Measurements from ENCODE around the gene COQ7.
A peak's percentile ranks its signal among the peaks of the same experiment; 100 is the strongest.

Gene COQ7

DNA sequence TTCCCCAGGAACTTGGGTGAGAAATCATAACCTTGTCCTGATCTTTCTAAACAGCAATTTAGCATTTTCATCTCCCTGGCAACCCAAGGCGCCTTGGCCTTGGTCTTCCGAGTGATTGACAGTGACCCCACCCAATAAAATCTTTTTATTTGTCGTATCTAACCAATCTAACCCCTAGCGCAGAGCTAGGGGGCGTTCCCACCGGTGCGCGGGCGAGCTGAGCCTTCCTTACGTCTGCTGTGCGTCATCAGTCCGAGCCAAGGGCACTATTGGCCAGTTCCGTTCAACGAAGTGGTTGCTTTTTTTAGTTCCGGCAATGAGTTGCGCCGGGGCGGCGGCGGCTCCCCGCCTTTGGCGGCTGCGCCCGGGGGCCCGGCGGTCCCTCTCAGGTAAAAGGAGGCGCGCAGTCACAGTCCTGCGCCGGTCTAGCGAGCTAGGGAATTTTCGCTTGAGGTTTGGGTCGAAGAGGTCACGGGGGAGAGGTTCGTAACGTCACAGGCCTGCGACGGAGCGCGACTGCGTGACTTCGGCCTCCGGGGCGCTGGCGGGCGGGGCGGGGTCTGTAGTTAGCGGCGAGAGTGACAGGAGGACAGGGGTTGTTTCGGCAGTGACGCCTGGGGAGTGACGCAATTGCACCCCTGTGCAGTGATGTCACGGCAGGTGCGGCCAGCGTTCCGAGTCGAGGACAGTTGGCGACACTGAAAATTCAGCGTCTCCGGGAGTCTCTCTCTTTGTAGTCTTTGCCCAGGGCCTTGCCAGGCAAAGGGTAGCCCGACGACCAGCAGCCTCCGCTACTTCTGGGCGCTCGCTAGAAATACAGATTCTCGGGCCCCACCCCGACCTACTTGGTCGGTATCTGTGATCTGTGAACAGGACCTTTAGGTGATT, at the start of gene COQ7:
Gene COQ7, plus strand, starts transcription at position 266 of the 888 bp plus-strand sequence. Its CDS starts 51 bp downstream, at position 317.
- peak; percentile 98 to 99 for DNase-seq

- DNase-seq = no peak
Observed at GRCh38 chr16:19020689-19021088, 46.7 kb upstream of the COQ7 start.

GRCh38 chr16:19021747-19022146, 45.7 kb upstream of the COQ7 start:
- DNase-seq = no peak

DNA sequence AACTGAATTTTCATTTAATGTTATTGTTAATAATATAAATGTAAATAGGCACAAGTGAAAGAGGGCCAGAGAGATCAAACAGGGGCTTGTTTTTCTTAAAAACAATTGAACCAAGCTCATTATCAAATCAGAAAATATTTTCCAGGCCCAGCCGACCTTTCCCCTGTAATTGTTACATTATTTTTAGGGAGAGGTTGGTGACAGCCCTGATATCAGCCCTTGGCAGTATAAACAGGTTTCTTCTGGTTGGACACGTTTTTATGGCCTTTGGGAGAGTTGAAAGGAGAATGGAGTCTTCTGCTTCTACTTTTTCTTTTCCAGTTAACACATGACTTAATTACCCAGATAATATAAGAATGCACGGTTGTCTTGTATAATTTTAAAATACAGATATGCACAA, 40.0 kb upstream of the COQ7 start:
- DNase-seq = no peak

GRCh38 chr16:19029980-19030379, 37.4 kb upstream of the COQ7 start:
- no peak for DNase-seq

DNA sequence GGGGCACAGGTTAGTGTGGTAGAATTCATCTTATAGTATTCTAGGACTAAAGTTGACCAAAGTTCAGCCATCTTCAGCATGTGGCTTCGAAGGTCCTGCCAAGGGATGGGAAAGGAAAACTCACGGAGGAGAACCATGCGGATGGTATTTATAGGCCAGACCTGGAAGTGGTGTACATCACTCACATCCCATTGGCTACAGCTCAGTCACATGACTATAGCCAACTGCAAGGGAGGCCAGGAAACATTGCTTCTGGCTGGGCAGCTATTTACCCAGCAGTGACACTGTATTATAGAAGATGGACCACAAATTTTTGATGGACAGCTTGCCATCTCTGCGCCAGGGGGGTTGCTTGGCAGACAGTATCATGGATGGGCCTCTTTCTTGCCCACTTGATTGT, 35.7 kb upstream of the COQ7 start:
- no peak for DNase-seq

- no peak for DNase-seq
Observed at GRCh38 chr16:19033761-19034160, 33.7 kb upstream of the COQ7 start.

DNA sequence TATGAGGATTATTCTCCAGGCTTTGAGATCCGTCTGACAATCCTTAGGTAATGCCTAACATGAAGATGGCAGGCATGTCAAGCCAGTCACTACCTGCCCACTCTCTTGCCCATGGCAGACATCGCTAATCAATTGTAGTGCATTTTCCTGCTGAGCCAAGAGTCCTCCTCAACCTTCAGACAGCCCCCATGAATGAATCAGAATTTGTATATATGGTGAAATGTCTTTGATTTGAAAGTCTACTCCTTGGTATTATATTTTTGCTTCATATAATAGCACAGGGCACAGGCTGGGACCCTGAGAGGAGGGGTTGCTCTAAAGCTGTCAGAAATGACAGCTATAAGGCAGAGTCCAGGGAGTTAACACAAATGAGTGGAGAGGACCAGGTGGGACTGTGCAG, 27.0 kb upstream of the COQ7 start:
- no peak for DNase-seq

- DNase-seq = no peak
Observed at GRCh38 chr16:19044769-19045168, 22.6 kb upstream of the COQ7 start.

DNA sequence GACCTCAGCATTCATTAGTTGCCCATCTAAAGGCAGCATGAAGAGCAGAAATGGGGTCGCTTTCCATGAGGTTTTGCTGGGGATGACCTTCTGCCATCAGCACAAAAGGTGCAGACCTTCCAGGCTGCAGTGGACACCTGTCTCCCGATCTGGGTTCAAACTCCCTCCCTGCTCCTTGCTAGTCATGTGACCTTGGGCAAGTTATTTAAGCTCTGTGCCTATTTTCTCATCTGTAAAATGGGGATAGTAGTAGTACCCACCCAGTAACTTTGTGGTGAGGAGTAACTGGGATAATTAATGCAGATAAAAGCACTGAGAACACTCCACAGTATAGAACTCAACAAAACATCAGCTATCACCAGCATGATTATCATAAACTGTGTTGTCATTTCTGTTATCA, 21.4 kb upstream of the COQ7 start:
- no peak for DNase-seq

DNA sequence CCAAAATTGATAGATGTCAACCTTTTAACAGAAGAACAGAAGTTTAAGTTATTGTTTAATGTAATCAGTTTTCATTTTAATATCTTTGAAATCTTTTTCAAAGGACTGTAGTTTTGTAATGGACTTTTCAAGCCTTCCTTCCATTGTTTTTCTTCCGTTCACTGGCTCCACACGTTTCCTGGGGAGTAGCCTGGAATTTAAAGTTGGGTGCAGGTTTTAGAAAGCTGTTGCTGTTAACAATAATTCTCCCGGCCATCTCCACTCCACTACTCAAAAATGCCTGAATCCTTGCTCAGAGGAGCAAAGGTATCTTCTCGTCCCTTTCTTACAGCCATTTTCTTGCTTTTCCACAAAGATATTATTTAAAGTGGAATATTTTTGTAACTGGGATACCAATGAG, 4.7 kb upstream of the COQ7 start:
- no peak for DNase-seq

DNA sequence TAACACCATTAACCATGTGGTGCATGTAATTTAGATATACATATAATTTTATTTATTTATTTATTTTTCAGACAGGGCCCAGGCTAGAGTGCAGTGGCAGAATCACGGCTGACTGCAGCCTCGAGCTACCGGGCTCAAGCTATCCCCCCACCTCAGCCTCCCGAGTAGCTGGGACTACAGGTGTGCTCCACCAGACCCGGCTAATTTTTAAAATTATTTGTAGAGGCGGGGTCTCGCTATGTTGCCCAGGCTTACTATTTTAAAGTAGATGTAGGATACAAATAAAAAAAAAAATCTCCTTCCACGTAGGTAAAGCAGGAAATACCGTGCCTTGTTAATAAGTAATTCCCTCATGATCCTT, 446 bp upstream of the COQ7 start:
- DNase-seq = no peak

DNA sequence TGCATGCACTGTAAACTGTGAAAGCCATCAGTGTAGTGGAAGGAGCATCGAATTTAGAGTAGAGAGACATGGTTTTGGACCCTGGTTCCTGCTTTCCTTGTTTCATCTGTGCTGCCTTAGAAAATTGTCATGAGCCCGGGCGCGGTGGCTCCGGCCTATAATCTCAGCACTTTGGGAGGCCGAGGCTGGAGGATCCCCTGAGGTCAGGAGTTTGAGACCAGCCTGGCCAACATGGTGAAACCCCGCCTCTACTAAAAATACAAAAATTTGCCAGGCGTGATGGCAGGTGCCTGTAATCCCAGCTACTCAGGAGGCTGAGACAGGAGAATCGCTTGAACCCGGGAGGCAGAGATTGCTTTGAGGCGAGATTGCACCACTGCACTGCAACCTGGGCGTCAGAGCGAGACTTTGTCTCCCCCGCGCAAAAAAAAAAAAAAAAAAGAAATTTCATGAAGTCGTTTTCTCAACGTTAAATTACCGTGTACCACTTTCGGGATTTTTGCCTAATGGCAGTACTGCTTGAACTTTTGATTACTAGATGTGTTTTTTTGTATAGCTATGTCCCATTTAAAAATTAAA, 912 bp downstream of the COQ7 start:
- no peak for DNase-seq

GRCh38 chr16:19071811-19072777, 4.7 kb downstream of the COQ7 start:
- peak; percentile 8 to 13 for DNase-seq

DNA sequence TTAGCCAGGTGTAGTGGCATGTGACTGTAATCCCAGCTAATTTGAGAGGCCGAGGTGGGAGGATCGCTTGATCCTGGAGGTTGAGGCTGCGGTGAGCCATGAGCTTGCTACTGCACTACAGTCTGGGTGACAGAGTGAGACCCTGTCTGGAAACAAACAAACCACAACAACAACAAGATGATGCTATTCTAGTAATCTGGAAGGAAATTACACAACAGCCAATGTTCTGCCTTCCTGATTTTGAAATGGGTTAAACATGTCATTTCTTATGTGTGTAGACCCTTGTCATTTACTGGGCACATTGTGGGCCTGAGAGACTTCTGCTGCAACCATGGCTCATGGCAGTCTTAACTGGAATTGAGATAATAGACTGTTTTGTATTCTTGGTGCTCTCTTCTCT, 5.9 kb downstream of the COQ7 start:
- DNase-seq = no peak

DNA sequence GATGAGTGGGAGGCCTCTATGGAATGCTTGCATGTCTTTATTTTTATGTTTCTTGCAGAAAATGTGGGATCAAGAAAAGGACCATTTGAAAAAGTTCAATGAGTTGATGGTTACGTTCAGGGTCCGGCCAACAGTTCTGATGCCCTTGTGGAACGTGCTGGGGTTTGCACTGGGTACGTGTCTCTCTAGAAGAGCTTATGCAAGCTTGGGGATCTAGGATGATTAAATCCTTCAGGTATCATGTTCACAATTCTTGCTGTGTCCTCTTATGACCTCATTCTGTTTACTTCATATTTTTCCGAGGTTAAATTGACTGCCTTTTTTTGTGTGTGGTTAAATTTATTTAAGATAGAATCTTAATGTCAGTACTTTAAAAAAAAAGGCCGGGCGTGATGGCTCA, 6.4 kb downstream of the COQ7 start:
- no peak for DNase-seq

DNA sequence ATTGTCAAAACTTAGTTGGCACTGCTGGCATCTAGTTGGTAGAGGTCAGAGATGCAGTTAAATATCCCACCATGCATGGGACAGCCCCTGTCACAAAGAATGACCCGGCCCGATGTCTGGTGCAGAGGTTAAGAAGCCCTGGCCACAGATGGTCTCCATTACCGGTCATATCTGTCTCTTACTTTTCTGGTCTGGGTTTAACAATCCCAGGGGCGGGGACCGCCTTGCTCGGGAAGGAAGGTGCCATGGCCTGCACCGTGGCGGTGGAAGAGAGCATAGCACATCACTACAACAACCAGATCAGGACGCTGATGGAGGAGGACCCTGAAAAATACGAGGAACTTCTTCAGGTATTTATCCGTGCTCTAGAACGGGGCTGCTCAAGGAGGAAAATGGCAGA, 8.1 kb downstream of the COQ7 start:
- DNase-seq = no peak

- no peak for DNase-seq
Observed at GRCh38 chr16:19077879-19078278, 10.5 kb downstream of the COQ7 start.

GRCh38 chr16:19083670-19084069, 16.3 kb downstream of the COQ7 start:
- DNase-seq = no peak

- DNase-seq = no peak
Observed at GRCh38 chr16:19084139-19084538, 16.7 kb downstream of the COQ7 start.

DNA sequence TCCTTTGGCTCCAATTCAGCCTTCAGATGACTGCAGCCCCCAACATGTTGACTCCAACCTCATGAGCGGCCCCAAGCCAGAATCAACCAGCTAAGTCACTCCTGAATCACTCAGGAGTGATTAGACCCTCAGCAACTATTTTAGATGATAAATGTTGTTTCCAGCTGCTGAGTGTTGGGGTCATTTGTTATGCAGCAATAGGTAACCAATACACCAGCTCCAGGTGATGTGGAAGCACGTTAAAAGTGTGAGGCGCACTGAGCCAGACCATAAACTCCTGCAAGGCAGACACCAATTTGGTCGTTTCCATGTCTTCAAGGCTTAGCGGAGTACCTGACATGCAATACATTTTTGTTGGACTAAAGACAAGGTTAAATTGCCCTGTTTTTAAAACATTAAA, 17.5 kb downstream of the COQ7 start:
- no peak for DNase-seq

DNA sequence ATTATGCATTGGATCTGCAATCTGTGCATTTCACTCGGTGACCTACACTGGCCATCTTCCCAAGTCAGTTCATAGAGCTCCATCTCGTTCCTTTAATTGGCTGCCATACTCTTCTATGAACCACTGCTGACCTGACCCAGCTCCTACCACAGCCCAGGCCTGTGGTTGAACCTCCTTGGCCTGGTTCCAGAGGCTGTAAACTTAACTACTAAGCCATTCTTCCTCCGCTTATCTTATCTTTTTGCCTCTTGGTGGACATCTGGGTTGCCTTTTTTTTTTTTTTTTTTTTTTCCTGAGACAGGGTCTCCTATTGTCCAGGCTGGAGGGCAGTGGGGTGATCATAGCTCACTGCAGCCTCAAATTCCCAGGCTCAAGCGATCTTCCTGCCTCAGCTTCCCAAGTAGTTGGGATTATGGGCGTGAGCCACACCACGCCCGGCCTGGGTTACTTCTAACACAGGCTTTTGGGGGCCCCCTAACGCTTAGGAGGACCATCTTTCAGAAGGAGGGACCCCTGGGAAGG, 18.3 kb downstream of the COQ7 start:
- no peak for DNase-seq
